Vagina (tissue), 2 donors: ENCODE data around the gene ARMC8. TPM values are rescaled to one million over a fixed set of nuclear protein-coding genes. Genes with fewer than 3 reads are reported as not detected.

Source experiments
- DNase-seq, 2 donors: peaks; one replicate each; pipeline ENCODE4 v3.0.0-alpha.2; 2017; ENCODE audit errors: extremely low spot score in 2 of 2
- H3K27ac ChIP-seq: fragments of 200-600 bp; sonication (generic); one replicate; pipeline ENCODE4 v1.5.1; 2019
- H3K27me3 ChIP-seq: fragments of 200-600 bp; sonication (generic); one replicate; pipeline ENCODE4 v1.5.1; 2019
- H3K36me3 ChIP-seq, 2 donors: fragments of 200-600 bp; sonication (generic); one replicate each; pipeline ENCODE4 v1.5.1; 2017 to 2019
- H3K4me1 ChIP-seq: fragments of 200-600 bp; sonication (generic); one replicate; pipeline ENCODE4 v1.5.1; 2019
- H3K4me3 ChIP-seq, 2 donors: fragments of 200-600 bp; sonication (generic); 1 replicate in 1 of 2; 2 replicates in 1 of 2; pipeline ENCODE4 v1.5.1; 2016 to 2019
- H3K9me3 ChIP-seq: fragments of 200-600 bp; sonication (generic); one replicate; pipeline ENCODE4 v1.5.1; 2019
- POLR2A ChIP-seq, 2 donors: fragments of 450-650 bp; IDR thresholded peaks; one replicate each; pipeline ENCODE4 v1.6.1; 2017; ENCODE audit warnings: antibody characterized with exemption in 2 of 2, mild to moderate bottlenecking in 2 of 2, moderate library complexity in 2 of 2
- POLR2AphosphoS5 ChIP-seq, 2 donors: sonication (generic); formaldehyde crosslinking; IDR thresholded peaks; one replicate each; pipeline ENCODE4 v1.9.0; 2017; ENCODE audit warnings: antibody characterized with exemption in 2 of 2, mild to moderate bottlenecking in 2 of 2, low read depth in 1 of 2; ENCODE audit not compliant: insufficient read depth in 1 of 2
- intact Hi-C: fragments of 100-400 bp; cut with DNase I; formaldehyde crosslinking; loops from one replicate; pipeline ENCODE4 v1.15.1; 2023
- total RNA-seq: library from RNA; depleted of rRNA; stranded (reverse); fragments of >200 nt; gene quantifications from one replicate; pipeline ENCODE4 v1.2.3, GENCODE V29; 2016
- TF ChIP-seq, protein P1 (sequence below), 3 experiments: fragments of 450-650 bp in 2 of 3; fragments of 200-600 bp in 1 of 3; sonication (generic) in 1 of 3; IDR thresholded peaks; one replicate each; pipeline ENCODE4 v1.5.1; 2017 to 2019; ENCODE audit warnings: antibody characterized with exemption in 3 of 3, mild to moderate bottlenecking in 2 of 3, moderate library complexity in 2 of 3

Gene ARMC8
- total RNA-seq, 1 donor from 2014 or later, result 55.0 TPM

DNA sequence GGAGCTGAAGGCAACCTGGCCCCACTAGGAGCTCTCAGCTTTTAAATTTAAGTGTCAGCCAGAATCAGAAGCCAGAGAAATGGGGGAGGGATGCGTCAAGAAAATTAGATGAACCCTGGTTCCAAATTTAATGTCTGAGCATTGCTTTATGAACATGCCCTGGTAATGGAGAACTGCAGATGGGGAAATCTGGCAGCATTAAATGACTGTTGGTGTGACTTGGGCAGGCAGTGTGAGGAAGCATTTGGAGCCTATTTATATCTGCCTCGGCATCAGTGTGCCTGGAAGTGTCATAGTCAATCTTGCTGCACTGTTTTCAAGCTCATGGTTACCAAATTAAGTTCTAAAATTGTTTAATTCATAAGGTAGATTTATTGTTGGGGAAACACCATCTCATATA lies 113.5 kb downstream of the ARMC8 start:
- Histone ChIP-seq H3K4me3 (no peak overlapping the region), H3K36me3 (peaks cover 0 to 4% of the 10 kb centered on the region in 2 donors), H3K27ac (no peak overlapping the region), H3K27me3 (no peaks in the 10 kb centered on the region), H3K4me1 (no peaks in the 10 kb centered on the region), H3K9me3 (no peaks in the 10 kb centered on the region)
- intact Hi-C loops, result no loop called here
- no peak for TF ChIP-seq POLR2A (IDR thresholded peaks at IDR 0.05)
- TF ChIP-seq POLR2AphosphoS5 (IDR thresholded peaks at IDR 0.05; ENCODE audit: insufficient read depth in 1 of 2, low read depth in 1 of 2), result no peak
- TF ChIP-seq, protein P1, sequence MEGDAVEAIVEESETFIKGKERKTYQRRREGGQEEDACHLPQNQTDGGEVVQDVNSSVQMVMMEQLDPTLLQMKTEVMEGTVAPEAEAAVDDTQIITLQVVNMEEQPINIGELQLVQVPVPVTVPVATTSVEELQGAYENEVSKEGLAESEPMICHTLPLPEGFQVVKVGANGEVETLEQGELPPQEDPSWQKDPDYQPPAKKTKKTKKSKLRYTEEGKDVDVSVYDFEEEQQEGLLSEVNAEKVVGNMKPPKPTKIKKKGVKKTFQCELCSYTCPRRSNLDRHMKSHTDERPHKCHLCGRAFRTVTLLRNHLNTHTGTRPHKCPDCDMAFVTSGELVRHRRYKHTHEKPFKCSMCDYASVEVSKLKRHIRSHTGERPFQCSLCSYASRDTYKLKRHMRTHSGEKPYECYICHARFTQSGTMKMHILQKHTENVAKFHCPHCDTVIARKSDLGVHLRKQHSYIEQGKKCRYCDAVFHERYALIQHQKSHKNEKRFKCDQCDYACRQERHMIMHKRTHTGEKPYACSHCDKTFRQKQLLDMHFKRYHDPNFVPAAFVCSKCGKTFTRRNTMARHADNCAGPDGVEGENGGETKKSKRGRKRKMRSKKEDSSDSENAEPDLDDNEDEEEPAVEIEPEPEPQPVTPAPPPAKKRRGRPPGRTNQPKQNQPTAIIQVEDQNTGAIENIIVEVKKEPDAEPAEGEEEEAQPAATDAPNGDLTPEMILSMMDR (IDR thresholded peaks at IDR 0.05), result no peak
- no peak for DNase-seq

DNA sequence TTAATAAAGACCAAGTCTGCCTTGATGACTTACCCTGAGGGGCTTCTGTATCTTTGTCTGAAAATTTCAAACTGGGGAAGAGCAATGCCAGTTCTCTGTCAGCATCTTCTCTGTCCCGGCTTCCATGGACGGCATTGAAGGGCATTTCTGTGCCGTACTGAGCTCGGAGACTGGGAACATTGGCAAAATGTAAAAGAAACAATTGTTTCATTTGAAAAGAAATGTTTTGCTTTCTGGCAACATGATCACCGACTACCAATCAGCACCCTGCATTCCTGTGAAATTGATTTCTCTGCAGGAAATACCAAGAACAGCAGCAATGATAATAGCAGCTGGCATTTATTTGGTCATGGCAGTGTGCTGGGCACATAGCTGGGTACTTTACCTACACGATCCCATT lies 116.4 kb downstream of the ARMC8 start:
- no peak for DNase-seq
- intact Hi-C loops, result no loop called here
- no peak overlapping the region for H3K27ac ChIP-seq
- H3K36me3 ChIP-seq, result no peaks in the 10 kb centered on the region
- H3K27me3 ChIP-seq, result no peaks in the 10 kb centered on the region
- peaks cover 7% of the 10 kb centered on the region for H3K9me3 ChIP-seq
- TF ChIP-seq POLR2A (IDR thresholded peaks at IDR 0.05) (no peak), POLR2AphosphoS5 (IDR thresholded peaks at IDR 0.05; ENCODE audit: insufficient read depth in 1 of 2, low read depth in 1 of 2) (no peak)
- TF ChIP-seq, protein P1 (IDR thresholded peaks at IDR 0.05), result no peak
- H3K4me1 ChIP-seq, result no peaks in the 10 kb centered on the region
- H3K4me3 ChIP-seq, result no peak overlapping the region

DNA sequence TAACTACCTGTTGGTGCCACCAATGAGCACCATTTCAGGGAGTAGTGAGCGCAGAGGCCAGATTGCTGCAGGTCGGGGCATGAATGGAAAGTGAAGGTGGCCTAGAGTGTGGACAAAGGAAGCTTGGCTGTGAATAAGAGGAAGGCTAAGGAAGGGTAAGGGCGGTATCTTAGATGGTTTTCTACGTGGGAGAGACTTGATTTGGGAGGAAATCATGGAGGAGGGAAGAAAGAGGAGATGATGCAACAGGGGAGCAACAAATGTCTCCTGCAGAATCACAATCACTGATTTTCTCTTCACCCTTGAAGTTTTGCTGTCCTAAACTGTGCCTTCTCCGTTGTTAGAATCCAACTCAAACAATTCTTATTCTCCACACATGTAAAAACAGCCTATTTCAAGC lies 120.8 kb downstream of the ARMC8 start:
- TF ChIP-seq POLR2AphosphoS5 (IDR thresholded peaks at IDR 0.05; ENCODE audit: insufficient read depth in 1 of 2, low read depth in 1 of 2), result no peak
- TF ChIP-seq POLR2A (IDR thresholded peaks at IDR 0.05), result no peak
- TF ChIP-seq, protein P1 (IDR thresholded peaks at IDR 0.05), result no peak
- no peak overlapping the region for H3K4me3 ChIP-seq
- no peaks in the 10 kb centered on the region for H3K36me3 ChIP-seq
- H3K9me3 ChIP-seq, result peaks cover 17% of the 10 kb centered on the region
- intact Hi-C loops, result no loop called here
- H3K4me1 ChIP-seq, result no peaks in the 10 kb centered on the region
- H3K27ac ChIP-seq, result no peak overlapping the region
- DNase-seq, result no peak
- no peaks in the 10 kb centered on the region for H3K27me3 ChIP-seq

DNA sequence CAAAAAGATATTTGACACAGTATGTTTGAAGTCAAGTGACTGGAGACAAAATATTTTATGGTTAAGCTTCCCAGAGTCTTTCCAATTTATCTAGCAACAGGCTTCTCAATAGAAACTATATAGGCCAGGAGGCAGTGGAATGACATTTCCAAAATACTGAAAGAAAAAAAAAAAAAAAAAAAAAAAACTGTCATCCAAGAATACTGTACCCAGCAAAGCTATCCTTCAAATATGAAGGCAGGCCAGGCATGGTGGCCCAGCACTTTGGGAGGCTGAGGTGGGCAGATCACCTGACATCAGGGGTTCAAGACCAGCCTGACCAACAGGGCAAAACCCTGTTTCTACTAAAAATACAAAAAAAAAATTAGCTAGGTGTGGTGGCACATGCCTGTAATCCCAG lies 121.7 kb downstream of the ARMC8 start:
- intact Hi-C loops, result no loop called here
- H3K4me1 ChIP-seq, result no peaks in the 10 kb centered on the region

DNA sequence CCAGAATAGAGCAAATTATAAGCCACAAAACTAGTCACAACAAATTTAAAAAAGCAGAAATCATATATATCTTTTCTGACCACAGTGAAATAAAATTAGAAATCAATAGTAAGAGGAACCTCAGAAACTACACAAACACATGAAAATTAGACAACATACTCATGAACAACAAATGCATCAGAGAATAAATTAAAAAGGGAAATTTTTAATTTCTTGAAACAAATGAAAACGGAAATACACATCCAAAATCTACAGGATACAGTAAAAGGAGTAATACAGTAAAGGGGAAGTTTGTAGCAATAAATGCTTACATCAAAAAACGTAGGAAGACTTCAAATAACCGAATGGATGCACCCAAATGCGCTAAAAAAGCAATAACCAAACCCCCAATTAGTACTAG lies 123.4 kb downstream of the ARMC8 start:
- H3K36me3 ChIP-seq, result no peaks in the 10 kb centered on the region
- no peaks in the 10 kb centered on the region for H3K27me3 ChIP-seq
- no peak overlapping the region for H3K4me3 ChIP-seq
- no peak for TF ChIP-seq POLR2A (IDR thresholded peaks at IDR 0.05)
- TF ChIP-seq, protein P1 (IDR thresholded peaks at IDR 0.05), result no peak
- no peak for TF ChIP-seq POLR2AphosphoS5 (IDR thresholded peaks at IDR 0.05; ENCODE audit: insufficient read depth in 1 of 2, low read depth in 1 of 2)
- H3K27ac ChIP-seq, result no peak overlapping the region
- H3K4me1 ChIP-seq, result no peaks in the 10 kb centered on the region
- peaks cover 17% of the 10 kb centered on the region for H3K9me3 ChIP-seq
- intact Hi-C loops, result no loop called here
- DNase-seq, result no peak

More for the DNA sequence above, 121.7 kb downstream of the ARMC8 start:
- TF ChIP-seq, protein P1 (IDR thresholded peaks at IDR 0.05), result no peak
- TF ChIP-seq POLR2A (IDR thresholded peaks at IDR 0.05) (no peak), POLR2AphosphoS5 (IDR thresholded peaks at IDR 0.05; ENCODE audit: insufficient read depth in 1 of 2, low read depth in 1 of 2) (no peak)
- Histone ChIP-seq H3K27me3 (no peaks in the 10 kb centered on the region), H3K4me3 (no peak overlapping the region), H3K27ac (no peak overlapping the region), H3K36me3 (no peaks in the 10 kb centered on the region), H3K9me3 (peaks cover 17% of the 10 kb centered on the region)
- DNase-seq, result no peak
